ENCODE results near the gene PLA2G4D. TPM values are rescaled to one million over a fixed set of nuclear protein-coding genes. Genes with fewer than 3 reads are reported as not detected.

Gene PLA2G4D
- 0.03 TPM for polyA plus RNA-seq (2013, experiment 1 of 2)
- polyA plus RNA-seq (2013, experiment 2 of 2): 0.07 TPM

GRCh38 chr15:42094512-42094963, at the start of gene PLA2G4D:
PLA2G4D (minus strand) TSS chr15:42094562; CDS start chr15:42094459, 103 bp downstream.
- Histone ChIP-seq H3K9me3 (replicated peaks in 1 of 2; ENCODE audit: control insufficient read depth in 2 of 2, insufficient read depth in 1 of 2, low read depth in 1 of 2, low read length in 2 of 2) (no peaks in the 10 kb centered on the region), H3K18ac (ENCODE audit: low read length) (peak within 1 kb of the TSS; percentile 80), H4K8ac (ENCODE audit: low read depth, low read length) (no peak within 1 kb of the TSS), H3K4me2 (ENCODE audit: insufficient read depth, low read length, poor library complexity, severe bottlenecking) (no peak within 1 kb of the TSS), H3K9ac (ENCODE audit: low read depth, low read length, poor library complexity) (no peak within 1 kb of the TSS), H3K4ac (ENCODE audit: low read length) (no peak within 1 kb of the TSS), H2AFZ (ENCODE audit: low read length) (peak within 1 kb of the TSS; percentile 68), H3K23ac (ENCODE audit: low read depth, low read length, poor library complexity) (no peak within 1 kb of the TSS), H3K14ac (ENCODE audit: low read length) (no peak within 1 kb of the TSS), H2BK12ac (ENCODE audit: low read length) (peak within 1 kb of the TSS; percentile 63), H3K27ac (replicated peaks; ENCODE audit: low read length) (no peak within 1 kb of the TSS), H4K91ac (ENCODE audit: low read depth, low read length, poor library complexity) (no peak within 1 kb of the TSS), H3K4me1 (ENCODE audit: control insufficient read depth in 2 of 2, insufficient read depth in 1 of 2, low read depth in 1 of 2, low read length in 2 of 2) (peaks cover 14 to 15% of the 10 kb centered on the region in 2 donors), H3K27me3 (ENCODE audit: control insufficient read depth in 3 of 3, insufficient read depth in 3 of 3, low read depth in 1 of 3, low read length in 3 of 3) (peaks cover 0 to 5% (median 0%) of the 10 kb centered on the region in 3 experiments), H3K79me1 (ENCODE audit: low read depth, low read length) (no peaks in the 10 kb centered on the region), H3K36me3 (replicated peaks in 1 of 2; ENCODE audit: control insufficient read depth in 2 of 2, insufficient read depth in 2 of 2, low read length in 2 of 2) (no peaks in the 10 kb centered on the region), H2BK5ac (ENCODE audit: low read length) (no peak within 1 kb of the TSS), H2AK5ac (ENCODE audit: low read depth, low read length) (peak within 1 kb of the TSS; percentile 98), H2BK120ac (ENCODE audit: low read depth, low read length) (peak within 1 kb of the TSS; percentile 88), H3K4me3 (ENCODE audit: low read length in 2 of 2) (no peak within 1 kb of the TSS), H2BK15ac (ENCODE audit: low read length) (peak within 1 kb of the TSS; percentile 87)
- no peak for DNase-seq (ENCODE audit: low spot score)
- no CpG with 5 or more reads among the region's 6 CpGs for WGBS, 2 donors (ENCODE audit: extremely low coverage in 2 of 2, insufficient read length in 2 of 2, insufficient replicate concordance in 1 of 2)

GRCh38 chr15:42143356-42143755, 49.0 kb upstream of the PLA2G4D start:
- Histone ChIP-seq H2BK15ac (ENCODE audit: low read length) (no peak overlapping the region), H2BK120ac (ENCODE audit: low read depth, low read length) (no peak overlapping the region), H2AFZ (ENCODE audit: low read length) (no peak overlapping the region), H3K79me1 (ENCODE audit: low read depth, low read length) (no peaks in the 10 kb centered on the region), H3K4ac (ENCODE audit: low read length) (no peak overlapping the region), H3K18ac (ENCODE audit: low read length) (no peak overlapping the region), H3K4me1 (ENCODE audit: control insufficient read depth in 2 of 2, insufficient read depth in 1 of 2, low read depth in 1 of 2, low read length in 2 of 2) (no peaks in the 10 kb centered on the region), H3K27me3 (ENCODE audit: control insufficient read depth in 3 of 3, insufficient read depth in 3 of 3, low read depth in 1 of 3, low read length in 3 of 3) (peaks cover 0 to 4% (median 0%) of the 10 kb centered on the region in 3 experiments), H3K27ac (replicated peaks; ENCODE audit: low read length) (no peak overlapping the region), H3K14ac (ENCODE audit: low read length) (no peak overlapping the region), H2AK5ac (ENCODE audit: low read depth, low read length) (no peak overlapping the region), H3K36me3 (replicated peaks in 1 of 2; ENCODE audit: control insufficient read depth in 2 of 2, insufficient read depth in 2 of 2, low read length in 2 of 2) (no peaks in the 10 kb centered on the region), H4K8ac (ENCODE audit: low read depth, low read length) (no peak overlapping the region), H2BK5ac (ENCODE audit: low read length) (no peak overlapping the region), H3K4me3 (ENCODE audit: low read length in 2 of 2) (no peak overlapping the region), H2BK12ac (ENCODE audit: low read length) (no peak overlapping the region), H3K9ac (ENCODE audit: low read depth, low read length, poor library complexity) (no peak overlapping the region), H4K91ac (ENCODE audit: low read depth, low read length, poor library complexity) (no peak overlapping the region), H3K4me2 (ENCODE audit: insufficient read depth, low read length, poor library complexity, severe bottlenecking) (no peak overlapping the region), H3K9me3 (replicated peaks in 1 of 2; ENCODE audit: control insufficient read depth in 2 of 2, insufficient read depth in 1 of 2, low read depth in 1 of 2, low read length in 2 of 2) (peaks cover 0 to 5% of the 10 kb centered on the region in 2 donors), H3K23ac (ENCODE audit: low read depth, low read length, poor library complexity) (no peak overlapping the region)
- no CpG with 5 or more reads among the region's 4 CpGs for WGBS, 2 donors (ENCODE audit: extremely low coverage in 2 of 2, insufficient read length in 2 of 2, insufficient replicate concordance in 1 of 2)
- no peak for DNase-seq (ENCODE audit: low spot score)

GRCh38 chr15:42141795-42142667, 47.7 kb upstream of the PLA2G4D start:
- H2AK5ac ChIP-seq (ENCODE audit: low read depth, low read length): peak overlapping the region; percentile 15
- no peak overlapping the region for H3K14ac ChIP-seq (ENCODE audit: low read length)
- no peak for DNase-seq (ENCODE audit: low spot score)
- H3K4me1 ChIP-seq (ENCODE audit: control insufficient read depth in 2 of 2, insufficient read depth in 1 of 2, low read depth in 1 of 2, low read length in 2 of 2): no peaks in the 10 kb centered on the region
- no peak overlapping the region for H3K27ac ChIP-seq (replicated peaks; ENCODE audit: low read length)
- H2AFZ ChIP-seq (ENCODE audit: low read length): no peak overlapping the region
- no peak overlapping the region for H2BK12ac ChIP-seq (ENCODE audit: low read length)
- H4K8ac ChIP-seq (ENCODE audit: low read depth, low read length): no peak overlapping the region
- no peak overlapping the region for H3K4ac ChIP-seq (ENCODE audit: low read length)
- no CpG with 5 or more reads among the region's 21 CpGs for WGBS, 2 donors (ENCODE audit: extremely low coverage in 2 of 2, insufficient read length in 2 of 2, insufficient replicate concordance in 1 of 2)
- H2BK15ac ChIP-seq (ENCODE audit: low read length): no peak overlapping the region
- H3K36me3 ChIP-seq (replicated peaks in 1 of 2; ENCODE audit: control insufficient read depth in 2 of 2, insufficient read depth in 2 of 2, low read length in 2 of 2): no peaks in the 10 kb centered on the region
- H3K4me3 ChIP-seq (ENCODE audit: low read length in 2 of 2): no peak overlapping the region
- H3K18ac ChIP-seq (ENCODE audit: low read length): no peak overlapping the region
- H3K9ac ChIP-seq (ENCODE audit: low read depth, low read length, poor library complexity): no peak overlapping the region
- no peak overlapping the region for H3K23ac ChIP-seq (ENCODE audit: low read depth, low read length, poor library complexity)
- no peak overlapping the region for H2BK120ac ChIP-seq (ENCODE audit: low read depth, low read length)
- no peak overlapping the region for H2BK5ac ChIP-seq (ENCODE audit: low read length)
- peaks cover 0 to 4% (median 0%) of the 10 kb centered on the region in 3 experiments for H3K27me3 ChIP-seq (ENCODE audit: control insufficient read depth in 3 of 3, insufficient read depth in 3 of 3, low read depth in 1 of 3, low read length in 3 of 3)
- H3K9me3 ChIP-seq (replicated peaks in 1 of 2; ENCODE audit: control insufficient read depth in 2 of 2, insufficient read depth in 1 of 2, low read depth in 1 of 2, low read length in 2 of 2): peaks cover 0 to 5% of the 10 kb centered on the region in 2 donors
- H4K91ac ChIP-seq (ENCODE audit: low read depth, low read length, poor library complexity): no peak overlapping the region
- H3K4me2 ChIP-seq (ENCODE audit: insufficient read depth, low read length, poor library complexity, severe bottlenecking): no peak overlapping the region
- no peaks in the 10 kb centered on the region for H3K79me1 ChIP-seq (ENCODE audit: low read depth, low read length)

DNA sequence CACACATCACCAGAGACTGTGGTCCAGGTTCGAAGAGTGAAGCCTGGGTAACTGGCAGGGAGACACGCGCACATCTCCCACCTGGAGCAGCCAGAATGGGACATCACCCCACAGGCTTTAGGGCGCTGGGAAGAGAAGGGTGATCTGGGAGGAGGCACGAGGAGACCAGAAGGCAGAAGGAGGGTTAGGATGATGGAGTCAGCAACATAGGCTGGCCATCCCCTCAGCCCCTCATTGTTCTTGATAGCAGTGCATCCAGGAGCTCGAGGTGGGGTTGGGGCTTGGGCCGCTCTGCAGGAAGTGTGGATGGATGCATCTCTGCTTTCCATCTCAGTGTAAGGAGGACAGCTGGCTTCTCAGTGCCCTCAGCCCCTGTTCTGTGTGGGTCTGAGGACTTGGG, 46.9 kb upstream of the PLA2G4D start:
- Histone ChIP-seq H3K27me3 (ENCODE audit: control insufficient read depth in 3 of 3, insufficient read depth in 3 of 3, low read depth in 1 of 3, low read length in 3 of 3) (peaks cover 0 to 4% (median 0%) of the 10 kb centered on the region in 3 experiments), H2BK120ac (ENCODE audit: low read depth, low read length) (no peak overlapping the region), H3K4me2 (ENCODE audit: insufficient read depth, low read length, poor library complexity, severe bottlenecking) (no peak overlapping the region), H2BK15ac (ENCODE audit: low read length) (no peak overlapping the region), H3K14ac (ENCODE audit: low read length) (no peak overlapping the region), H3K9me3 (replicated peaks in 1 of 2; ENCODE audit: control insufficient read depth in 2 of 2, insufficient read depth in 1 of 2, low read depth in 1 of 2, low read length in 2 of 2) (peaks cover 0 to 5% of the 10 kb centered on the region in 2 donors), H3K18ac (ENCODE audit: low read length) (no peak overlapping the region), H2BK12ac (ENCODE audit: low read length) (no peak overlapping the region), H4K8ac (ENCODE audit: low read depth, low read length) (no peak overlapping the region), H4K91ac (ENCODE audit: low read depth, low read length, poor library complexity) (no peak overlapping the region), H2BK5ac (ENCODE audit: low read length) (no peak overlapping the region), H3K9ac (ENCODE audit: low read depth, low read length, poor library complexity) (no peak overlapping the region), H3K4ac (ENCODE audit: low read length) (no peak overlapping the region), H3K23ac (ENCODE audit: low read depth, low read length, poor library complexity) (no peak overlapping the region), H2AK5ac (ENCODE audit: low read depth, low read length) (no peak overlapping the region), H2AFZ (ENCODE audit: low read length) (no peak overlapping the region), H3K79me1 (ENCODE audit: low read depth, low read length) (no peaks in the 10 kb centered on the region), H3K36me3 (replicated peaks in 1 of 2; ENCODE audit: control insufficient read depth in 2 of 2, insufficient read depth in 2 of 2, low read length in 2 of 2) (no peaks in the 10 kb centered on the region), H3K4me3 (ENCODE audit: low read length in 2 of 2) (no peak overlapping the region), H3K27ac (replicated peaks; ENCODE audit: low read length) (no peak overlapping the region), H3K4me1 (ENCODE audit: control insufficient read depth in 2 of 2, insufficient read depth in 1 of 2, low read depth in 1 of 2, low read length in 2 of 2) (no peaks in the 10 kb centered on the region)
- WGBS, 2 donors (ENCODE audit: extremely low coverage in 2 of 2, insufficient read length in 2 of 2, insufficient replicate concordance in 1 of 2): no CpG with 5 or more reads among the region's 7 CpGs
- DNase-seq (ENCODE audit: low spot score): no peak

Measured in neuronal stem cell (in vitro differentiated cells).